SK-N-MC (cell line): ENCODE data around the gene TUBGCP3.

Experiments used
- EZH2 ChIP-seq: fragments of 200-600 bp; sonication (generic); IDR thresholded peaks from one replicate; pipeline ENCODE4 v1.6.1; 2017; ENCODE audit warnings: antibody characterized with exemption
- POLR2AphosphoS5 ChIP-seq: IDR thresholded peaks from 2 replicates; pipeline ENCODE4 v1.6.1; 2012; ENCODE audit warnings: mild to moderate bottlenecking, low read depth, low read length, borderline replicate concordance

- TF ChIP-seq EZH2 (no peak), POLR2AphosphoS5 (no peak)
These were observed 66.8 kb downstream of the TUBGCP3 start for GRCh38 chr13:112521073-112521685.
